HepG2 (cell line): ENCODE data around the gene SMYD2. TPM values are rescaled to one million over a fixed set of nuclear protein-coding genes. Genes with fewer than 3 reads are reported as not detected.
A peak's percentile ranks its signal among the peaks of the same experiment; 100 is the strongest.

ENCODE experiments used
- CHD2 ChIP-seq: IDR thresholded peaks from 2 replicates; pipeline ENCODE4 v1.6.1; 2011; ENCODE audit warnings: low read depth, low read length, improper control_type of control experiment
- GTF2F1 ChIP-seq: fragments of 150-350 bp; IDR thresholded peaks from 2 replicates; pipeline ENCODE4 v1.6.1; 2014; ENCODE audit warnings: low read length
- ISX ChIP-seq: sonication (generic); formaldehyde crosslinking; conservative IDR thresholded peaks from 2 replicates; pipeline ENCODE4 v1.5.0; 2020; ENCODE audit warnings: missing genetic modification reagents
- NFKB2 ChIP-seq: sonication (generic); formaldehyde crosslinking; IDR thresholded peaks from 2 replicates; pipeline ENCODE4 v1.4.0; 2020; ENCODE audit warnings: missing genetic modification reagents, borderline replicate concordance
- POGK ChIP-seq: sonication (generic); formaldehyde crosslinking; conservative IDR thresholded peaks from 2 replicates; pipeline ENCODE4 v1.8.0; 2022; ENCODE audit warnings: mild to moderate bottlenecking, moderate library complexity, missing genetic modification reagents
- SMARCE1 ChIP-seq: fragments of 450-650 bp; IDR thresholded peaks from 2 replicates; pipeline ENCODE4 v1.6.1; 2017; ENCODE audit warnings: borderline replicate concordance
- ZNF230 ChIP-seq: sonication (generic); formaldehyde crosslinking; IDR thresholded peaks from 2 replicates; pipeline ENCODE4 v1.4.0; 2020; ENCODE audit warnings: mild to moderate bottlenecking, missing genetic modification reagents
- ZNF709 ChIP-seq: sonication (generic); formaldehyde crosslinking; IDR thresholded peaks from 2 replicates; pipeline ENCODE4 v1.5.0; 2020; ENCODE audit warnings: mild to moderate bottlenecking, missing genetic modification reagents
- ZNF780A ChIP-seq: sonication (generic); formaldehyde crosslinking; IDR thresholded peaks from 2 replicates; pipeline ENCODE4 v1.8.0; 2022; ENCODE audit warnings: mild to moderate bottlenecking, missing genetic modification reagents, moderate library complexity
- polyA plus RNA-seq, 8 experiments: library from polyadenylated mRNA; depleted of rRNA in 3 of 8; stranded (reverse) in 7 of 8; unstranded in 1 of 8; fragments of >200 nt; fragmentation: Illumina TruSeq in 4 of 8; extraction: Trizol in 4 of 8; gene quantifications; 2 replicates each; pipeline versions ENCODE4 v1.2.1 to v1.2.3, GENCODE V29; 2011 to 2016; ENCODE audit warnings: low read depth in 4 of 8, missing spikeins in 1 of 8, mixed read lengths in 1 of 8; ENCODE audit not compliant: insufficient read depth in 1 of 8
- total RNA-seq, 5 experiments: library from RNA; depleted of rRNA; stranded (reverse); fragments of >200 nt; fragmentation: Illumina TruSeq; extraction: Trizol; gene quantifications; 2 replicates each; pipeline ENCODE4 v1.2.3, GENCODE V29; 2016; ENCODE audit warnings: low read depth in 1 of 5
- TF ChIP-seq, protein P1 (sequence below): sonication (generic); formaldehyde crosslinking; IDR thresholded peaks from 2 replicates; pipeline ENCODE4 v1.4.0; 2020; ENCODE audit warnings: missing genetic modification reagents, mild to moderate bottlenecking, borderline replicate concordance
- TF ChIP-seq, protein P2 (sequence below): IDR thresholded peaks from 2 replicates; pipeline ENCODE4 v1.6.1; 2012; ENCODE audit warnings: low read length, improper control_type of control experiment

Gene SMYD2
- total and polyA plus RNA-seq, 2 of the 13 experiments (the other 11 are each of a cell fraction or from before 2014, with no cell fraction given), result 72.7 to 139 TPM

- TF ChIP-seq, protein P1, sequence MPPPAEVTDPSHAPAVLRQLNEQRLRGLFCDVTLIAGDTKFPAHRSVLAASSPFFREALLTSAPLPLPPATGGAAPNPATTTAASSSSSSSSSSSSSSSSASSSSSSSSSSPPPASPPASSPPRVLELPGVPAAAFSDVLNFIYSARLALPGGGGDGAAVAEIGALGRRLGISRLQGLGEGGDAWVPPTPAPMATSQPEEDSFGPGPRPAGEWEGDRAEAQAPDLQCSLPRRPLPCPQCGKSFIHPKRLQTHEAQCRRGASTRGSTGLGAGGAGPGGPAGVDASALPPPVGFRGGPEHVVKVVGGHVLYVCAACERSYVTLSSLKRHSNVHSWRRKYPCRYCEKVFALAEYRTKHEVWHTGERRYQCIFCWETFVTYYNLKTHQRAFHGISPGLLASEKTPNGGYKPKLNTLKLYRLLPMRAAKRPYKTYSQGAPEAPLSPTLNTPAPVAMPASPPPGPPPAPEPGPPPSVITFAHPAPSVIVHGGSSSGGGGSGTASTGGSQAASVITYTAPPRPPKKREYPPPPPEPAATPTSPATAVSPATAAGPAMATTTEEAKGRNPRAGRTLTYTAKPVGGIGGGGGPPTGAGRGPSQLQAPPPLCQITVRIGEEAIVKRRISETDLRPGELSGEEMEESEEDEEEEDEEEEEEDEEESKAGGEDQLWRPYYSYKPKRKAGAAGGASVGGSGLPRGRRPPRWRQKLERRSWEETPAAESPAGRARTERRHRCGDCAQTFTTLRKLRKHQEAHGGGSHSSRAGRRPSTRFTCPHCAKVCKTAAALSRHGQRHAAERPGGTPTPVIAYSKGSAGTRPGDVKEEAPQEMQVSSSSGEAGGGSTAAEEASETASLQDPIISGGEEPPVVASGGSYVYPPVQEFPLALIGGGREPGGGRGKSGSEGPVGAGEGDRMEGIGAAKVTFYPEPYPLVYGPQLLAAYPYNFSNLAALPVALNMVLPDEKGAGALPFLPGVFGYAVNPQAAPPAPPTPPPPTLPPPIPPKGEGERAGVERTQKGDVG (CRISPR knock-in tag), result no peak
- TF ChIP-seq POGK (no peak), ISX (no peak), ZNF709 (CRISPR knock-in tag) (0 out of 2 replicates have a peak, but pooled peaks have one; percentile 59), CHD2 (no peak), GTF2F1 (no peak), NFKB2 (CRISPR knock-in tag) (no peak; the same call in 1 of the 2 replicates), SMARCE1 (no peak), ZNF230 (CRISPR knock-in tag) (no peak), ZNF780A (CRISPR knock-in tag) (no peak)
- TF ChIP-seq, protein P2, sequence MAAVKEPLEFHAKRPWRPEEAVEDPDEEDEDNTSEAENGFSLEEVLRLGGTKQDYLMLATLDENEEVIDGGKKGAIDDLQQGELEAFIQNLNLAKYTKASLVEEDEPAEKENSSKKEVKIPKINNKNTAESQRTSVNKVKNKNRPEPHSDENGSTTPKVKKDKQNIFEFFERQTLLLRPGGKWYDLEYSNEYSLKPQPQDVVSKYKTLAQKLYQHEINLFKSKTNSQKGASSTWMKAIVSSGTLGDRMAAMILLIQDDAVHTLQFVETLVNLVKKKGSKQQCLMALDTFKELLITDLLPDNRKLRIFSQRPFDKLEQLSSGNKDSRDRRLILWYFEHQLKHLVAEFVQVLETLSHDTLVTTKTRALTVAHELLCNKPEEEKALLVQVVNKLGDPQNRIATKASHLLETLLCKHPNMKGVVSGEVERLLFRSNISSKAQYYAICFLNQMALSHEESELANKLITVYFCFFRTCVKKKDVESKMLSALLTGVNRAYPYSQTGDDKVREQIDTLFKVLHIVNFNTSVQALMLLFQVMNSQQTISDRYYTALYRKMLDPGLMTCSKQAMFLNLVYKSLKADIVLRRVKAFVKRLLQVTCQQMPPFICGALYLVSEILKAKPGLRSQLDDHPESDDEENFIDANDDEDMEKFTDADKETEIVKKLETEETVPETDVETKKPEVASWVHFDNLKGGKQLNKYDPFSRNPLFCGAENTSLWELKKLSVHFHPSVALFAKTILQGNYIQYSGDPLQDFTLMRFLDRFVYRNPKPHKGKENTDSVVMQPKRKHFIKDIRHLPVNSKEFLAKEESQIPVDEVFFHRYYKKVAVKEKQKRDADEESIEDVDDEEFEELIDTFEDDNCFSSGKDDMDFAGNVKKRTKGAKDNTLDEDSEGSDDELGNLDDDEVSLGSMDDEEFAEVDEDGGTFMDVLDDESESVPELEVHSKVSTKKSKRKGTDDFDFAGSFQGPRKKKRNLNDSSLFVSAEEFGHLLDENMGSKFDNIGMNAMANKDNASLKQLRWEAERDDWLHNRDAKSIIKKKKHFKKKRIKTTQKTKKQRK, result no peak
These were observed 1.0 kb downstream of the SMYD2 start (continued) for GRCh38 chr1:214281720-214282629.
